GM19438 (cell line): ENCODE results near the gene ZBTB17.

Experiments used
- ATAC-seq: cut with Tn5 transposase; IDR thresholded peaks from one replicate; pipeline ENCODE4 v1.9.1; 2021; ENCODE audit warnings: low read depth; ENCODE audit not compliant: unreplicated experiment

ZBTB17 gene

DNA sequence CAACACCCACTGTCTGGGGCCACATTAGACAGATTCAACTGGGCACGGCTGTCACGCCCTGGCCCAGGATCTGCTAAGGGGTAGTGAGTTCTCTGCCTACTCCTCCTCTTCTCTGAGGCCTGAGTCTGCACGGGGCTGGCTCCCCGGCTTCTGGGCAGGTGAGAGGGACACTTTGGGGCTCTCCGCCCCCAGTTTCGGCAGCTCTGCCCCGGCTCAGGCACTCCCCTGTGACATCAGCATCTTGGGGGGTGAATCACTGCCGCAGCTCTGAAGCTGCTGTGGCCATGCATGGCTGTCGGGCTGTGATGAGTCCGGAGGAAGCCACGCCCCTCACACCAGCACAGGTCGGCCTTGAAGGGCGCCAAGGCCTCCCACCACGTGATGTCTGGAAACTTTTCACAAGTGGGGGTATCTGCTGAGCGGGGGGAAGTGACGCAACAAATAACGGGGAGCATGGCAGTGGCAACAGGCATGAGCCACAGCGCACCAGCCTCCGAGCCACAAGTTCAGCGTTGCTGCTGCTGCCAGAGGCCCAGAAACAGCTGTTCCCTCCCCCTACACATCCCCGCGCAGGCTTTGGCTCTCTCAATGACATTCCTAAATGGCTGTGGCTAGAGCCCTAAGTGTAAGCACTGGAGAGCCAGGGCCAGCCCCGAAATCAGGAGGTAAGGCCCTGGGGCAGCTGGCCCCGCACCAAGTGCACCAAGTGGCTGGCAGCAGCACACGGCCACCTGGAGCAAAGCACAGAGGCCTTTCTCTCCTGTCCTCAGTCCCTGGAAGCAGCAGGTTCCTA lies 26.3 kb downstream of the ZBTB17 start:
- peak; percentile 85 for ATAC-seq

DNA sequence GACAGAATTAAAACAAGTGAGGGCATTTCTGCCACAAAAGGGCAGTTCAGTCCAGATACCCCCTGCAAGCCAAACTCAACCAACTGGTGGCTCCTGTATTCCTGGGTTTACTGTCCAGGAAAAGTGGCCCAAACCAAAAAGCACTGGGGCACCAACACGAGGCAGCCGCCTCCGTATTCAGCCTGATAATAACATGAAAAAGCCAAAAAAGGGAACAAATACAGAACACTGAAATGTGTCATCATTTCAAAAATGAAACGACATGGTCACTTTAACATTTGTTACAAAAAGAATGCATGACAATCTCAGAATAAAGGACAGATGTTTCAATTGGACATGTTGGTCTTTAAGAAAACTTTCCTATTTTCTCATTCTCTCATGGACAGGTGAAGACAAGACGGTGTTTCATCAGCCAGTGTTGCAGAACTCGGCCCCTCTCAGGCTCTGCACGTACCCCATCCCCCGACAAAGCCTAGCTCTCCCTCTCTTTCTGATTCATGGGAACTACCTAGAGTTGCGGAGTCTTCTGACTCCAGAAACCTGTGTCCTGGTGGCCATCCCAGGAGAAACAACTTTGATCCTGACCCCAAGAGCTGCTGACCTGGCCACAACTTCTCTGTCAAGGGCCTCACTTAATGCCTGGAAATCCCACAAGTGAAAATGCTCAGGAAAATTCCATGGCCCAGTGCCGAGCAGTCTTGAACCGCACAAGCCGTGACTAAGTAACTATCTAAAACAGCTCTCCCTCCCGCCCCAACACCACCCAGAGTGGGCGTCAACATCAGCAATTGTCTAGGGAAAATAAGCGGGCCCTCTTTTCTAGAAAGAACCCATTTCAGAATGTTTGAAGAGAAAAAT lies 27.1 kb downstream of the ZBTB17 start:
- peak; percentile 14 for ATAC-seq

- no peak for ATAC-seq
Measured at GRCh38 chr1:15948091-15948591, 27.8 kb downstream of the ZBTB17 start.

DNA sequence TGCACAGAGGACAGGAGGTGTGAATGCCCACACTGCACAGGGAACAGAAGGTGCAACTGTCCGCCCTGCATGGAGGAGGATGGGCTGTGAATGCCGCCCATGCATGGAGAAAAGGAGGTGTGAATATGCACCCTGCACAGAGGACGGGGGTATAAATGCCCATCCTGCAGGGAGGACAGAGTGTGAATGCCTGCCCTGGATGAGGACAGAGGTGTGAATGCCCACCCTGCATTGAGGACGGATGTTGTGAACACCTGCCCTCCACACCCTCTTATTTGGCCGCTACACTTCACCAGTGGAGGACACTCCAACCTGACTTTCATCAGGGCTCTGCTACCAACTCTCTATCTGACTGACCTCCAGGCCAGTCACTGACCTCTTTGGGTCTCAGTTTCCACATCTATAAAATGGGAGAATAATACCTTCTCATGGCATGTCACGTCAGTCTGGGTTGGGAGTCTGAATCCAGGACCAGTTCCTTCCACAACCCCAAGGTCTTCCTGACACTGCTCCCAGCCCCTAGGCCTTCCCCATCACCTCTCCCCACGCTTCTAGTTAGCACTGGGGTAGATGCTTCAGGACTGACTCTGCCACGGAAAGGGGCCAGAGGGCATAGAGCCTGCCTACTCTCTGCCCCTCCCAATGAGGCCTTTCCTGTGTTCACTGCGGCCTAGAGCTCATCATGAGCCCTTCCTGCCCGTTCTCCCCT lies 28.4 kb downstream of the ZBTB17 start:
- no peak for ATAC-seq

- no peak for ATAC-seq
Measured at GRCh38 chr1:15946571-15947381, 29.1 kb downstream of the ZBTB17 start.

DNA sequence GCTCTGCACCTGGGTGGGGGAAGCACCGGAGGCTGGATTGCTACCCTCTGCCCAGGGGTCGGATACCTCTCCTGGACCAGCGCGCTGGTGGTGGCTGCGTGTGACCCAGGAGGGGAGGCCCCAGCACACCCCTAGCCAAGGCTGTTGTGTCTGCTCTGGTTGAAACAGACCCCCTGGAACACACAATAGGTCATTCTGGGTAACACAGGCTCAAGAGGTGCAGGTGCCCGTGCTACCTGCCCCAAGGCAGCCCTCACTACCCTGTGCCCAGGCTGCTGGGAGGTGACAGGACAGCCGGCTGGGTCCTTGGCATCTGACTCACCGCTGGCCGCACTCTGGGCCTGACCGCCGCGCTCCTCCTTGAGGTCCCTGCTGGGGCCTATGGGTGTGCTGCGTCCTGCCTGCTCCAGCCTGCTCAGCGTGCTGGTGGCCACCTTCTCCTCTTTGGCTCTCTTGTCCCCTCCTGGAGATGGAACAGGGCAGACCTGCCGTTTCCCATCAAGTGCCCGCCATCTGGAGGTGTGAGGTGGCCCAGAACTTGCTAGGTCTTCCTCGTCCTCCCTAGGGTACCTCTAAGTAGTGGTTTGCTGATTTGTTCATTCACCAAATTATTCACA lies 30.0 kb downstream of the ZBTB17 start:
- ATAC-seq = no peak

GRCh38 chr1:15945011-15945831 lies 30.7 kb downstream of the ZBTB17 start:
- ATAC-seq = no peak

DNA sequence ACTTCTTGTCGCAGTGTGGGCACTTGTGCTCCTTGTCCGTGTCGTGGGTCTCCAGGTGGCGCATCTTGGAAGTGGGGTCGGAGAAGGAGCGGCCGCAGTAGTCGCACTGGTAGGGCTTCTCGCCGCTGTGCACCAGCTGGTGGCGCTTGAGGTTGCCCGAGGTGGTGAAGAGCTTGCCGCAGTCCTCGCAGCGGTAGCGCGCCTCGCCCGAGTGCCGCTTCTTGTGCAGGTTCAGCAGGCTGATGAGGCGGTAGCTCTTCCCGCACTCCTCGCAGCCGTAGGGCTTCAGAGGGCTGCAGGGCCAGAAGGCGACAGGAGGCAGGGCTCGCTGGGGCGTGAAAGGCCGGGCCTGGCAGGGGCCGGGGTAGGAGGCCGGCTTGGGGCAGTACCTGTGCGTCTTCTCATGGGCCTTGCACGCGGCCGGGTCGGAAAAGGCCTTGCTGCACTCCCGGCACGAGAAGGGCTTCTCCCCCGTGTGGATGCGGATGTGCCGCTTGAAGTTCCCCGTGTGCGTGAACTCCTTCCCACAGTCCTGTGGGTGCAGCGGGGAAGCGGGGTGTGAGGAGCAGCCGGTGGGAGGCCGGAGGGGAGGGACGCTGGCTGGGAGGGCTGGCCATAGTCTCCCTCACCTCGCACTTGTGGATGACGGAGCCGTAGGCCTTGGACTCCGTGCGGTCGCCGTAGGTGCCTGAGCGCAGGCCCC lies 31.4 kb downstream of the ZBTB17 start:
- no peak for ATAC-seq

DNA sequence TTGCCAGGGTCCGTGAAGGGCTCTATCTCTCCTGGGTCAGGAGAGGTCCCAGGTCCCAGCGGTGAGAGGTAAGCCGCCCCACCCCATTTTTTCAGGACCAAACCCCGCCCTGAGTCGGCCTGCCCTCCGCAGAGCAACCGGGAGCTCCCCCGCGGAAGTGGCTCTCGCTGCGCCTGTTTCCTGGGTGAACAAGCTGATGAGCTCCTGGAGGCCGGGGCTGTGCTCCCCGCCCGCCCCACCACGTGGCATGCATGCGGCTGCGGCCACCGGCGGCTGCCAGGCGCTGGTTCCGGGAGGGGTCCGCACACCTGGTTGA lies 32.0 kb downstream of the ZBTB17 start:
- no peak for ATAC-seq

DNA sequence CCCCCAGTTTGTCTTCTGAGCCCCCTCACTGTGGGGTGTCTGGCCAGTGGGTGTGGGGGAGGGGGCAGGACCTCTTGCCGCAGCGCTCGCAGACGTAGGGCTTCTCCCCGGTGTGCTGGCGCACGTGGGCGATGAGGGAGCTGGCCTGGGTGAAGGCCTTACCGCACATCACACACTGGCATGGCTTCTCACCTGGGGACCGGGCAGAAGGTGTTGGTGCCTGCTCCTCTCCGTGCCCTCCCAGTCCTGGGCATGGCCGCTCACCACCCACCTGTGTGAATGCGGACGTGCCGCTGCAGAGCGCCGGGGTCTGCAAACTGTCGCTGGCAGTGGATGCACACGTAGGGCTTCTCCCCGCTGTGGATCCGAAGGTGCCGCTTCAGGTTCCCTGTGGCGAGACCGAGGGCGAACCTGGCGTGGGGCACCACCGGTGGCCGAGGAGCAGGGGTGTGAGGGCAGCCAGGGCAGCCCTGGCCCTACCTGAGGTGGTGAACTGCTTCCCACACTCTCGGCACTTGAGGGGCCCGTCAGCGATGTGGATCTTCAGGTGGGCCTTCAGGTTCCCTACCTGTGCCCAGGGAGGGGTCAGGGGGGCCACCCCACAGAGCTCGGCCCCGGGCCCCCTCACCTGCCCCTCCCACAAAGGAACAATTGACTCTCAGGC lies 32.4 kb downstream of the ZBTB17 start:
- ATAC-seq = no peak

DNA sequence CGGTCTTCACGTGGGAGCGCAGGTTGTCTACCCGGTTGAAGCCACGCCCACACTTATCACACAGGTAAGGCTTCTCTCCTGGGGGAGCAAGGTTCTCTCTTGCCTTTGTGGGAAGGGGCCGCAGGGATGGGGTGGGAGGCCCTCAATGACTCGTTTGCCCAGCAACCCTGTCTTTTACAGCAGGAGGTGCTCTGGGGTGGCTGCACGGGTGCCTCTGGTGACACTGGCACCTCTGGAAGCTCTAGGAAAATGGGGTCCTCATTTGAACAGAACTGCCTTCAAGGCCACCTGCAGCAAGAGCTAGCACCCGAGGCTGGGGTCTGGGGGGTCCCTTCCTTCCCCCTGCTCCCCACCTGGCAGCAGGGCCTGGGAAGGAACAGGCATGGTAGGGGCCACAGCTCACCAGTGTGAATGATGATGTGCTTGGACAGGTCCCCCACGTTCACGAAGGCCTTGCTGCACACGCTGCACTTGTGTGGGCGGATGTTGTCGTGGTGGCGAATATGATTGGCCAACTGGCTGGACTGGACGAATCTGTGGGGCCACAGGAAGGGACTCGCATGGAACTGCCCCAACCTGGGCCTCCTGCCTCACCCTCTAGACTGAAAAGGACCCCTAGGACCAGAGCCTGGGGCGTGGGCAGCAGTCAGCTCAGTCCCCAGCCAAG lies 33.1 kb downstream of the ZBTB17 start:
- no peak for ATAC-seq

DNA sequence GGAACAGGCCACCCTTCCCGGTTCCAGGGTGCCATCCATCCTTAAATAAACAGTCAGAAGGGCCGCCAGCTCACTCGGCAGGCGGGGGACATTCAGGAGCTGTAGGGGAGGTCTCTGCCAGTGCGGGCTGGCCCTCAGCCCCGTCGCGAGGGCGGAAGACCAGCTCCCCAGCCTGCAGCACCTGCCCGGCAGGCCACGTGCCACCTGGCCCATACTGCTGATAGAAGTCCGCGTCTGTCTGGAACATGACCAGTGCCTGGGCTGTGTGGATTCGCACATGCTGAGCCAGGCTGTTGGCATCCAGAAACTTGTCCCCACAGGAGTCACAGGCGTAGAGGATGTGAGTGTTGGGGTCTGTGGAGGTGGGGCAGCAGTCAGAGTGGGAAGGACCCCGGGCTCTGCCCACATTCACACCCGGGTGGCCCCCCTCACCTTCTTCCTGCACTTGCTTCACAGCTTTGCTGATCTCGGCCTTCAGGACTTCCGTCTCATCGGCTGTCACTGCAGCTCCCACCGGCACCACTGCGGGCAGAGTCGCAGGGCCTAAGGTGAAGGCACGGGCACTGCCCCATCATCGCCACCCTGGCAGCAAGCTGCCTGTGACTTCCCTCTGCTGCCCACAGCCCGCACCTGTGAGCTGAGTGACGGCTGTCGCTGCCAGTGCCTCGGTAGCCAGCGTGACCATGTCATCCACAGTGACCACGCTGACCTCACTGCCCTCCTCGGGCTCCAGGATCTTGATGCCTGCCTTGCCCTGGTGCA lies 33.8 kb downstream of the ZBTB17 start:
- no peak for ATAC-seq

- ATAC-seq = no peak
Measured at GRCh38 chr1:15941044-15941840, 34.7 kb downstream of the ZBTB17 start.

- no peak for ATAC-seq
Measured at GRCh38 chr1:15940110-15941043, 35.5 kb downstream of the ZBTB17 start.
